T-cell (primary cell): Measurements from ENCODE around the gene TALDO1. TPM values are rescaled to one million over a fixed set of nuclear protein-coding genes. Genes with fewer than 3 reads are reported as not detected.

Experiments
- ATAC-seq, 4 experiments: fragments of 200-7000 bp in 3 of 4; fragments of 150-1000 bp in 1 of 4; cut with Tn5 transposase; replicated peaks in 1 of 4; 1 replicate in 3 of 4; 2 replicates in 1 of 4; pipeline ENCODE4 v1.10.0; 2021; ENCODE audit warnings: moderate library complexity in 3 of 4, mild to moderate bottlenecking in 2 of 4, moderate number of reproducible peaks in 1 of 4
- CTCF ChIA-PET, 2 donors: fragments of 300-600 bp; sonication (Branson Sonifier 250); formaldehyde crosslinking; loops; one replicate each; lab custom pipeline; 2022; ENCODE audit warnings: antibody characterized with exemption in 2 of 2; lab: Charles Lee
- POLR2A ChIA-PET, 2 donors: fragments of 300-600 bp; sonication (Branson Sonifier 250); formaldehyde crosslinking; loops; one replicate each; lab custom pipeline; 2022; ENCODE audit warnings: antibody characterized with exemption in 2 of 2; lab: Charles Lee
- DNase-seq, 35 experiments: peaks; one replicate each; pipeline versions ENCODE4 v3.0.0 to v3.0.0-alpha.2; 2013 to 2023
- H3K27ac ChIP-seq: one replicate; pipeline ENCODE4 v1.5.1; 2013; ENCODE audit warnings: low read length
- H3K27me3 ChIP-seq, 2 experiments: replicated peaks in 1 of 2; 1 replicate in 1 of 2; 2 replicates in 1 of 2; pipeline versions ENCODE4 v1.6.1 to v1.7.0; 2013; ENCODE audit warnings: low read length in 1 of 2, mixed read lengths in 1 of 2; ENCODE audit not compliant: control insufficient read depth in 2 of 2, insufficient read depth in 2 of 2; ENCODE audit errors: extremely low read depth in 1 of 2
- H3K36me3 ChIP-seq, 2 donors: 1 replicate in 1 of 2; 2 replicates in 1 of 2; pipeline versions ENCODE4 v1.6.1 to v1.7.0; 2013; ENCODE audit warnings: low read length in 1 of 2; ENCODE audit not compliant: control insufficient read depth in 2 of 2, insufficient read depth in 1 of 2; ENCODE audit errors: extremely low read depth in 1 of 2
- H3K4me1 ChIP-seq, 2 experiments: 1 replicate in 1 of 2; 2 replicates in 1 of 2; pipeline versions ENCODE4 v1.6.1 to v1.7.0; 2013; ENCODE audit warnings: low read length in 2 of 2, mixed read lengths in 1 of 2; ENCODE audit not compliant: insufficient read depth in 2 of 2, control insufficient read depth in 1 of 2; ENCODE audit errors: extremely low read depth in 1 of 2
- H3K4me3 ChIP-seq, 2 donors: 1 replicate in 1 of 2; 2 replicates in 1 of 2; pipeline versions ENCODE4 v1.5.1 to v1.7.0; 2013; ENCODE audit warnings: mild to moderate bottlenecking in 2 of 2, low read length in 1 of 2, moderate library complexity in 1 of 2; ENCODE audit not compliant: control insufficient read depth in 1 of 2; ENCODE audit errors: extremely low read depth in 1 of 2
- H3K9me3 ChIP-seq: 2 replicates; pipeline ENCODE4 v1.7.0; 2013
- H3K27ac Mint-ChIP-seq, 2 donors: one replicate each; pipeline ENCODE4 v1.8.0; 2020 to 2021; ENCODE audit warnings: mild to moderate bottlenecking in 2 of 2, mixed read lengths in 2 of 2
- H3K27me3 Mint-ChIP-seq, 2 donors: one replicate each; pipeline ENCODE4 v1.8.0; 2021 to 2022; ENCODE audit warnings: mixed read lengths in 2 of 2
- H3K36me3 Mint-ChIP-seq: one replicate; pipeline ENCODE4 v1.8.0; 2021; ENCODE audit warnings: mixed read lengths
- H3K4me1 Mint-ChIP-seq, 3 donors: one replicate each; pipeline ENCODE4 v1.8.0; 2020 to 2022; ENCODE audit warnings: mixed read lengths in 3 of 3, mild to moderate bottlenecking in 1 of 3
- H3K4me3 Mint-ChIP-seq, 3 donors: one replicate each; pipeline ENCODE4 v1.8.0; 2020 to 2022; ENCODE audit warnings: mild to moderate bottlenecking in 3 of 3, mixed read lengths in 3 of 3, moderate library complexity in 3 of 3
- H3K9me3 Mint-ChIP-seq, 3 donors: one replicate each; pipeline ENCODE4 v1.8.0; 2020 to 2022; ENCODE audit warnings: mixed read lengths in 3 of 3
- WGBS: methylation state at CpG from one replicate; pipeline ENCODE4 v1.1.5; 2013; ENCODE audit warnings: missing lambda C conversion rate; ENCODE audit not compliant: insufficient coverage; 5-methylcytosine and 5-hydroxymethylcytosine counted together
- total RNA-seq, 35 experiments: library from RNA in 6 of 35; stranded (reverse) in 6 of 35; fragments of 120-200 nt in 1 of 35; gene quantifications; one replicate each; pipeline versions ENCODE4 v1.2.1 to v1.2.4 and lab custom pipeline; 2013 to 2026

The TALDO1 gene
- total RNA-seq, 5 donors from 2014 or later (not counting 1 experiment from before 2014, with no cell fraction given) = 60.5 to 106 (median 102) TPM

DNA sequence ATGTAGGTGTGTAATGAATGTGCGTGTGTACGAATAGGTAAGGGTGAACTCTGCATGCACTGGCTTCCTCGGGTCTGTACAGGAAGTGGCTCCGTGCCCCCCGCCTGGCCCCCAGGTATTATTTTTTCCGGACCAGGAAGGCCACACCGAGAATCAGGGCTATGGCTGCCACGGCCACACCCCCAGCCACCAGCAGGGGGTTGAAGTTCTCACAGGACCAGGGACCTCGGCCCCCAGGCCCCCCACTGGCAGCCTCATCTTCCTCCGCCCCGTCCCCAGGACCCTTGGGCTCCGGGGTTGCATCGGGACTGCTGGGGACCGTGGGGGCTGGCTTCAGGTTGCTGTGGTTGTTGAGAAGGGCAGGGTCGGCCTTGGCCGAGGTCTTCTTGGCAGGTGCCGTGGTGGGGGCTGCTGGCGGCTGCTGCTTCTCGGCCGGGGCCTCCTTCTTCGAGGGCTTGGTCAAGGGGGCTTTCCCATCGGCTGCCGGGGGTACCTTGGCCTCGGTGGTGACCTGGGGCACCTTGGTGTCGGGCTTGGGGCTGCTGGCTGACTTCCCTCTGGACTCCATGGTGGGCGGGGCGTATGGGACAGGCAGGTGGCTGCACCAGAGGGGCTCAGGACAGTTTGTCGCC is 40.9 kb downstream of the TALDO1 start:
- WGBS = 58% methylated on average over 27 of the region's 28 CpGs
- H3K36me3 Mint-ChIP-seq = peaks cover 3% of the 10 kb centered on the region
- peaks cover 4 to 17% of the 10 kb centered on the region in 2 donors for H3K36me3 ChIP-seq
- H3K27me3 Mint-ChIP-seq = peaks cover 0 to 7% of the 10 kb centered on the region in 2 donors
- no peak overlapping the region for H3K27ac ChIP-seq
- H3K9me3 Mint-ChIP-seq = no peaks in the 10 kb centered on the region
- H3K27me3 ChIP-seq = peaks cover 0 to 30% of the 10 kb centered on the region in 2 experiments
- H3K4me1 ChIP-seq = peaks cover 2 to 23% of the 10 kb centered on the region in 2 experiments
- CTCF ChIA-PET = no interaction called here
- no peaks in the 10 kb centered on the region for H3K9me3 ChIP-seq
- peak in 2 of 4 experiments; percentile 19 to 21 for ATAC-seq
- no peak for DNase-seq
- POLR2A ChIA-PET = no interaction called here
- H3K4me1 Mint-ChIP-seq = peaks cover 0 to 11% (median 5%) of the 10 kb centered on the region in 3 donors
- no peak overlapping the region for H3K4me3 Mint-ChIP-seq
- H3K27ac Mint-ChIP-seq = no peak overlapping the region
- no peak overlapping the region for H3K4me3 ChIP-seq

DNA sequence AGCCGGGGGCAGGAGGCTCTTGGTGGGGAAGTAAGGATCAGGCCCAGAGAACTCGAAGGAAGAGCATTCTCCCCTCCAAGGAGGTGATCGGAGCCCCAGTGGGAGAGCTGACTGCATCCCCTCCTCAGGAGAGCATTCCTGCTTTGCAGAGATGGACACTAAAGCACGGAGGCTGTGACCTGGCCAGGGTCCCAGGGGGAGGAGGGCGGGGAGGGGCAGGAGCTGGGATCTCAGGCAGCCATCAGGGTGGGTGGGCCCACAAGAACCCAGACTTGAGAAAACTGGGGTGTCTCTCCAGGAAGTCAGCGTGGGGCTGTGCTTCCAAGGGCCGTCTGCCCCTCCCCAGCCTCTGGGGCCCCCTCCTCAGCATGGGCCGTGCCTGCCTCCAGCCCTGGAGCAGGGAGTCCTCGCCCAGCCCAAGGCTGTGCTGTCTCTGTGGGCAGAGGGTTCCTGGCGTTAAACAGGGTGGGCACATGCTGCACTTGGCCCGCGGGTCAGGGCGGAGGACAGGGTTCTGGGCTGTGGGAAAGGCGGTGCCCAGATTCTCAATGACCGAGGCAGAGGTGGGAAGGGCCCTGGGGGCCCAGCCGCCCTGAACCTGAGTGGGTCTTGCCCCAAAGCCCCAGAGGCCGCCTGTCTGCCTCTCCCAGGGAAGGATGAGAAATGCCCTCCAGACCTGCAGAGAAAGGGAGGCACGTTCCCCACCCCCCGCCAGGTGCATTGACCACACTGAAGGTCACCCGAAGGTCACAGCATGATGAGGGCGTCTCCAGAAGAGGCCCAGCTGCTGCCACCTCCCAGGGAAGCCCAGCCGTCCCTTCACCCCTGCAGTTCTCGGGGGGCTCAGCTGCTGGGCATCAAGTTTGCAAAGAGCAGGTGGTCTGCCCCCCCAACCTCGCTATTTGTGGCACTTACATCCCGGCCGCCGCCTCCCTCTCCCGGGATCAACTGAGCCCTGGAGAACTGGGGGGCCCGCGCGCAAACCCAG is 42.0 kb downstream of the TALDO1 start:
- CTCF ChIA-PET = interaction anchor here in 1 of 2 donors (0.6 kb wide), 1 partner anchor 308 kb away, joined by 4 read pairs; no protein-coding TSS in a partner anchor
- H3K36me3 ChIP-seq = peaks cover 6 to 26% of the 10 kb centered on the region in 2 donors
- no peak for ATAC-seq

DNA sequence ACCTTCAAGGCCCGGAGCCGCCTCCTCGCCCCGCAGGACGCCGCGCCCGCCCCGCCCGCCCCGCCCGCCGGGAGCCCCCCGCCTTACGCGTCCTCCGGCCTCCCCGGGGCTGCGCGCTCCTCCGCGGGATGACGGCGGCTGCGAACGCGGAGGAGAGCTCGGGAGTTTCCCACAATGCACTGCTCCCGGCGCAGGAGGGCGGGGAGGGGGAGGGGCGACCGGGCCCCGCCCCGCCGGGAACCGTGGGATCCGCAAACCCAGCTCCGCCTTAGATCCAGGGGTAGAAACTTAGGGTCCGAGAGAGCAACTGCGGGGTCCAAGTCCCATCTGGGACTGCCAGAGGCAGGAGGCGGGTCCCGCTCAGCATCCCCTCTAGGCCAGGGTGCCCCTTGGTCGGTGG is 42.7 kb downstream of the TALDO1 start, which contains the start of gene CEND1:
Gene CEND1, minus strand, starts transcription at position 148 of the 400 bp plus-strand sequence. CDS start 1,514 bp downstream, outside the sequence.
- POLR2A ChIA-PET = interaction anchor here in 1 of 2 donors (0.6 kb wide), 1 partner anchor 20 kb away, joined by 3 read pairs; the partner anchor contains the start of gene RPLP2
- Mint-ChIP-seq H3K4me1 (peaks cover 0 to 10% (median 5%) of the 10 kb centered on the region in 3 donors), H3K4me3 (peak within 1 kb of the TSS in 1 of 3 donors; percentile 21), H3K36me3 (peaks cover 3% of the 10 kb centered on the region), H3K27ac (no peak within 1 kb of the TSS), H3K9me3 (no peaks in the 10 kb centered on the region), H3K27me3 (peaks cover 0 to 7% of the 10 kb centered on the region in 2 donors)
- peaks cover 6 to 26% of the 10 kb centered on the region in 2 donors for H3K36me3 ChIP-seq
- H3K9me3 ChIP-seq = no peaks in the 10 kb centered on the region
- DNase-seq (peak in 3 of 35 experiments; percentile 24 to 63 (median 29)), ATAC-seq (peak; percentile 44 to 63 (median 48))
- CTCF ChIA-PET = no interaction called here
- no peak within 1 kb of the TSS for H3K4me3 ChIP-seq
- peaks cover 0 to 33% of the 10 kb centered on the region in 2 experiments for H3K27me3 ChIP-seq
- 5% methylated on average over 22 of the region's 44 CpGs for WGBS
- H3K4me1 ChIP-seq = peaks cover 2 to 35% of the 10 kb centered on the region in 2 experiments
- no peak within 1 kb of the TSS for H3K27ac ChIP-seq

More for the DNA sequence above, 42.0 kb downstream of the TALDO1 start:
- DNase-seq = no peak
- POLR2A ChIA-PET = interaction anchor here in 1 of 2 donors (0.6 kb wide), 1 partner anchor 20 kb away, joined by 3 read pairs; the partner anchor contains the start of gene RPLP2
- Mint-ChIP-seq H3K4me1 (peaks cover 0 to 10% (median 5%) of the 10 kb centered on the region in 3 donors), H3K4me3 (peak overlapping the region in 1 of 3 donors; percentile 21), H3K27me3 (peaks cover 0 to 7% of the 10 kb centered on the region in 2 donors), H3K27ac (no peak overlapping the region), H3K9me3 (no peaks in the 10 kb centered on the region), H3K36me3 (peaks cover 3% of the 10 kb centered on the region)
- Histone ChIP-seq H3K27me3 (peaks cover 0 to 33% of the 10 kb centered on the region in 2 experiments), H3K9me3 (no peaks in the 10 kb centered on the region), H3K4me3 (no peak overlapping the region), H3K27ac (no peak overlapping the region), H3K4me1 (peaks cover 2 to 28% of the 10 kb centered on the region in 2 experiments)
- WGBS = 60% methylated on average over 21 of the region's 31 CpGs

DNA sequence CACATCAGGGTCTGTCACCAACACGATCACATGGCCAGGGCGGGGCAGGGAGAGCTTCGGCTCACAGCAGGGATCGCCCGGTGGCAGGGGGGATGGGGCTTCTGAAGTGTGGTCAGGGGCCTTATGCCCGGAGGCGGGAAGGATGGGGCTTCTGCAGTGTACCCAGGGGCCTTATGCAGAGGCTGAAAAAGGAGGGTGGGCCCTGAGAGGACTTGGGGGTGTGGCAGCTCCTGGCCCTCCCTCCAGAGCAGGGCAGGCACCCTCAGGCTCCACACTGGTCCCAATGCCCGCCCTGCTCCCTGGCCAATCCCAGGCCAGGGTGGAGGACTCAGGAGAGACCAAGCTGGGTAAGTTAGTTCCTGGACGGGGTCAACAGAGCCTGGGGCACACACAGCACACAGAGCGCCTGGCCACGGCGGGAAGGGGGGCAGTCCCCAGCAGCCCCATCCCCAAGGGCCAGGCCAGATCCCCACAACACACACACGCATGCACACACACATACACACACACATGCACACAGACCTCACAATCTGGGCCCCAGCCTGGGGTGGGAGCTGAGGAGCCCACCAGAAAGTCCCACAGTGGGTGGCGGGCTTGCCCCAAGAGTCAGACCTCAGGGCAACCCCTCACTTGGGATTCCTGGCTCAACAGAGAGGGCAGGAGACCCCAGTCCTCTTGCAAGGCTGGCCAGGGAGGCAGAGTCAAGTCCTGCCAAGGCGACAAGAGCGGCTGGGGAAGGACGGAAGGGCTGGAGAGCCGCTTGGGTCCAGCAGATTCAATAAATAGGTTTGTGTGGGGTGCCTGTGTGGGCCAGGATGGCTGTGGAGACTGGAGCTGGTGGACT is 43.7 kb downstream of the TALDO1 start:
- CTCF ChIA-PET = no interaction called here
- H3K4me1 ChIP-seq = peaks cover 4 to 45% of the 10 kb centered on the region in 2 experiments

GRCh38 chr11:791658-792534 is 44.6 kb downstream of the TALDO1 start:
- Mint-ChIP-seq H3K4me3 (no peak overlapping the region), H3K27ac (no peak overlapping the region), H3K27me3 (peaks cover 0 to 7% of the 10 kb centered on the region in 2 donors), H3K4me1 (peaks cover 9 to 19% (median 12%) of the 10 kb centered on the region in 3 donors), H3K36me3 (peaks cover 3% of the 10 kb centered on the region), H3K9me3 (no peaks in the 10 kb centered on the region)
- 97% methylated on average over 33 of the region's 49 CpGs for WGBS
- no peak overlapping the region for H3K27ac ChIP-seq
- ATAC-seq (no peak), DNase-seq (no peak)
- peaks cover 11 to 54% of the 10 kb centered on the region in 2 experiments for H3K4me1 ChIP-seq
- ChIA-PET POLR2A (no interaction called here), CTCF (no interaction called here)
- H3K4me3 ChIP-seq = no peak overlapping the region
- peaks cover 0 to 33% of the 10 kb centered on the region in 2 experiments for H3K27me3 ChIP-seq
- no peaks in the 10 kb centered on the region for H3K9me3 ChIP-seq
- peaks cover 6 to 26% of the 10 kb centered on the region in 2 donors for H3K36me3 ChIP-seq

More for the DNA sequence above, 43.7 kb downstream of the TALDO1 start:
- WGBS = 94% methylated on average over 12 of the region's 18 CpGs
- H3K27ac Mint-ChIP-seq = no peak overlapping the region
- peaks cover 0 to 7% of the 10 kb centered on the region in 2 donors for H3K27me3 Mint-ChIP-seq
- ATAC-seq (no peak), DNase-seq (no peak)
- Histone ChIP-seq H3K36me3 (peaks cover 6 to 26% of the 10 kb centered on the region in 2 donors), H3K27ac (no peak overlapping the region), H3K27me3 (peaks cover 0 to 33% of the 10 kb centered on the region in 2 experiments), H3K4me3 (no peak overlapping the region), H3K9me3 (no peaks in the 10 kb centered on the region)
- H3K4me1 Mint-ChIP-seq = peaks cover 3 to 11% (median 5%) of the 10 kb centered on the region in 3 donors
- H3K4me3 Mint-ChIP-seq = no peak overlapping the region
- H3K9me3 Mint-ChIP-seq = no peaks in the 10 kb centered on the region
- POLR2A ChIA-PET = no interaction called here
- H3K36me3 Mint-ChIP-seq = peaks cover 3% of the 10 kb centered on the region
